Neural cell (in vitro differentiated cells): Measurements from ENCODE around the gene CRTAP.

ENCODE experiments used
- CTCF ChIP-seq: fragments of 450-650 bp; IDR thresholded peaks from 2 replicates; pipeline ENCODE4 v1.5.1; 2014; ENCODE audit warnings: antibody characterized with exemption, mild to moderate bottlenecking, moderate library complexity; ENCODE audit not compliant: poor library complexity, severe bottlenecking
- EP300 ChIP-seq: fragments of 450-650 bp; conservative IDR thresholded peaks from 2 replicates; pipeline ENCODE4 v1.6.1; 2014; ENCODE audit warnings: antibody characterized with exemption, mild to moderate bottlenecking, moderate library complexity; ENCODE audit not compliant: poor library complexity, severe bottlenecking
- EZH2 ChIP-seq: fragments of 200-600, 300-800 bp; shearing (Covaris generic), sonication (generic); IDR thresholded peaks from 2 replicates; pipeline ENCODE4 v1.6.1; 2014; ENCODE audit warnings: antibody characterized with exemption, low read length, borderline replicate concordance, mild to moderate bottlenecking; ENCODE audit not compliant: insufficient read depth, poor library complexity, severe bottlenecking
- MXI1 ChIP-seq: fragments of 450-650 bp; conservative IDR thresholded peaks from 2 replicates; pipeline ENCODE4 v1.6.1; 2014; ENCODE audit warnings: antibody characterized with exemption, mild to moderate bottlenecking; ENCODE audit not compliant: poor library complexity, severe bottlenecking
- POLR2AphosphoS5 ChIP-seq: IDR thresholded peaks from 2 replicates; pipeline ENCODE4 v1.6.1; 2012
- RAD21 ChIP-seq: fragments of 450-650 bp; conservative IDR thresholded peaks from 2 replicates; pipeline ENCODE4 v1.6.1; 2014; ENCODE audit warnings: antibody characterized with exemption, mild to moderate bottlenecking, moderate library complexity
- REST ChIP-seq: IDR thresholded peaks from 2 replicates; pipeline ENCODE4 v1.6.1; 2012; ENCODE audit warnings: borderline replicate concordance
- SMC3 ChIP-seq: fragments of 450-650 bp; conservative IDR thresholded peaks from 2 replicates; pipeline ENCODE4 v1.6.1; 2014; ENCODE audit warnings: antibody characterized with exemption, mild to moderate bottlenecking, moderate library complexity; ENCODE audit not compliant: poor library complexity
- TAF1 ChIP-seq: IDR thresholded peaks from 2 replicates; pipeline ENCODE4 v1.6.1; 2012; ENCODE audit warnings: low read depth

GRCh38 chr3:33174095-33174494 lies 60.3 kb downstream of the CRTAP start:
- TF ChIP-seq CTCF (no peak), POLR2AphosphoS5 (no peak), SMC3 (no peak), REST (no peak), TAF1 (no peak), EZH2 (no peak), EP300 (no peak), RAD21 (no peak), MXI1 (no peak)
